ENCODE results near the gene DENND2D.

GRCh38 chr1:111220302-111220890 lies 19.9 kb upstream of the DENND2D start:
- TF ChIP-seq CTCF (IDR thresholded peaks at IDR 0.05) (no peak), EZH2 (IDR thresholded peaks at IDR 0.05; ENCODE audit: borderline replicate concordance, insufficient read depth, low read depth, low read length, poor library complexity, severe bottlenecking) (no peak)

Data from B cell (primary cell).